Measurements from ENCODE around the gene CCHCR1. TPM values are rescaled to one million over a fixed set of nuclear protein-coding genes. Genes with fewer than 3 reads are reported as not detected.

Gene CCHCR1
- polyA plus RNA-seq, 1 donor (not counting 4 experiments of a cell fraction or from before 2014, with no cell fraction given), result 7.5 TPM

DNA sequence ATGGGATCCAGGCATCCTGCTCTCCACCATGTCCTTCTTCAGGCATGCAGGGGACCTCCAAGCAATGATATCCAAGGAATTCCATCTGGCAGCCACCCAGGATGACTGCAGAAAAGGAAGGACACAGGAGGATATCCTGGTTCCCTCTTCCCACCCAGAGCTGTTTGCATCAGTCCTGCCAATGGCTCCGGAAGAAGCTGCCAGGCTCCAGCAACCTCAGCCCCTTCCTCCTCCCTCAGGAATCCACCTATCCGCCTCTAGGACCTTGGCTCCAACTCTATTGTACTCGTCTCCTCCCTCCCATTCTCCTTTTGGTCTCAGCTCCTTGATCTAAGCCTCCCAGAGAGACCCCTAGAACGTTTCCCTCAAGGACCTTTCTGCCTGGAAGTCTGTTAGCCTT, 18.0 kb downstream of the CCHCR1 start:
- Histone ChIP-seq H3K4me3 (ENCODE audit: control insufficient read depth in 2 of 3, extremely low read depth in 1 of 3, insufficient read depth in 2 of 3, low read depth in 1 of 3, low read length in 3 of 3) (no peak overlapping the region), H2AFZ (ENCODE audit: control insufficient read depth, low read length) (no peak overlapping the region), H3K4me1 (ENCODE audit: control insufficient read depth, extremely low read depth, insufficient read depth, low read length) (peaks cover 10% of the 10 kb centered on the region), H3K4me2 (ENCODE audit: control insufficient read depth, extremely low read depth, insufficient read depth, low read depth, low read length) (no peak overlapping the region), H3K9me1 (ENCODE audit: control insufficient read depth, extremely low read depth, insufficient read depth, low read length) (no peaks in the 10 kb centered on the region), H3K9ac (ENCODE audit: control insufficient read depth, extremely low read depth, insufficient read depth, low read length) (no peak overlapping the region), H4K20me1 (ENCODE audit: control insufficient read depth, extremely low read depth, insufficient read depth, low read length) (no peaks in the 10 kb centered on the region), H3K27ac (ENCODE audit: control insufficient read depth, insufficient read depth, low read length) (no peak overlapping the region), H3K9me3 (ENCODE audit: control insufficient read depth, low read depth, low read length) (no peaks in the 10 kb centered on the region), H3K79me2 (ENCODE audit: control insufficient read depth, insufficient read depth, low read length) (no peaks in the 10 kb centered on the region), H3K36me3 (ENCODE audit: control insufficient read depth in 2 of 2, extremely low read depth in 1 of 2, insufficient read depth in 2 of 2, low read length in 2 of 2) (peaks cover under 1 to 3% of the 10 kb centered on the region in 2 experiments), H3K27me3 (ENCODE audit: control insufficient read depth, extremely low read depth, insufficient read depth, low read length) (no peaks in the 10 kb centered on the region)
- TF ChIP-seq, protein P1, sequence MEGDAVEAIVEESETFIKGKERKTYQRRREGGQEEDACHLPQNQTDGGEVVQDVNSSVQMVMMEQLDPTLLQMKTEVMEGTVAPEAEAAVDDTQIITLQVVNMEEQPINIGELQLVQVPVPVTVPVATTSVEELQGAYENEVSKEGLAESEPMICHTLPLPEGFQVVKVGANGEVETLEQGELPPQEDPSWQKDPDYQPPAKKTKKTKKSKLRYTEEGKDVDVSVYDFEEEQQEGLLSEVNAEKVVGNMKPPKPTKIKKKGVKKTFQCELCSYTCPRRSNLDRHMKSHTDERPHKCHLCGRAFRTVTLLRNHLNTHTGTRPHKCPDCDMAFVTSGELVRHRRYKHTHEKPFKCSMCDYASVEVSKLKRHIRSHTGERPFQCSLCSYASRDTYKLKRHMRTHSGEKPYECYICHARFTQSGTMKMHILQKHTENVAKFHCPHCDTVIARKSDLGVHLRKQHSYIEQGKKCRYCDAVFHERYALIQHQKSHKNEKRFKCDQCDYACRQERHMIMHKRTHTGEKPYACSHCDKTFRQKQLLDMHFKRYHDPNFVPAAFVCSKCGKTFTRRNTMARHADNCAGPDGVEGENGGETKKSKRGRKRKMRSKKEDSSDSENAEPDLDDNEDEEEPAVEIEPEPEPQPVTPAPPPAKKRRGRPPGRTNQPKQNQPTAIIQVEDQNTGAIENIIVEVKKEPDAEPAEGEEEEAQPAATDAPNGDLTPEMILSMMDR (optimal IDR thresholded peaks at IDR 0.05 in 1 of 3, IDR thresholded peaks at IDR 0.05 in 1 of 3, conservative IDR thresholded peaks at IDR 0.05 in 1 of 3; ENCODE audit: extremely low read depth in 1 of 3, insufficient read depth in 2 of 3, low read length in 3 of 3), result no peak
- TF ChIP-seq EZH2 (IDR thresholded peaks at IDR 0.05; ENCODE audit: low read length), result no peak
- dilution Hi-C loops (cut with MboI; ENCODE audit: extremely low pct_ligation_motif_present, low sequenced_read_pairs), result no loop called here
- no peak for DNase-seq (ENCODE audit: low read depth, low spot score)
- peak; percentile 44 for FAIRE-seq

DNA sequence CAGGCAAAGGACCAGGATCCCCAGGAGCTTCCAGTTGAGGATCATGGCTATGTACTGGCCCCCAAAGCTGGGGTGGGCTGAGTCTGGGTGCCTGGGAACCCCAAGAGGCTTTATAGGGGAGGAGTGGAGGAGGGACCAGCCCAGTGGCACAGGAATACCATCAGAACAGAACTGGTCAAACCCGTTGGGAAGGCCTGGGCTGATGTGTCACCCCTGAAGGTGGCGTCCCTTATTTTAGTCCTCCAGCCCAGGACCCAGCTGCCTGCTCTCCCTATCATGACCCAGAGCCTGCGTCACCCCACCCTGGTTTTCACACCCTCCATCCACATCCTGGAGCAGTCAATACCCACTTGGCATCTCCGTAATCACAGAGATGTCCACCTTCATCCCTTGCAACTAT, 18.6 kb downstream of the CCHCR1 start, which contains the start of gene PSORS1C2:
Gene PSORS1C2 (minus strand): TSS at position 85 of the 400 bp plus-strand sequence. CDS start 40 bp downstream, at position 45.
- Histone ChIP-seq H3K9ac (ENCODE audit: control insufficient read depth, extremely low read depth, insufficient read depth, low read length) (no peak within 1 kb of the TSS), H2AFZ (ENCODE audit: control insufficient read depth, low read length) (no peak within 1 kb of the TSS), H3K36me3 (ENCODE audit: control insufficient read depth in 2 of 2, extremely low read depth in 1 of 2, insufficient read depth in 2 of 2, low read length in 2 of 2) (peaks cover 0 to 3% of the 10 kb centered on the region in 2 experiments), H3K27me3 (ENCODE audit: control insufficient read depth, extremely low read depth, insufficient read depth, low read length) (no peaks in the 10 kb centered on the region), H4K20me1 (ENCODE audit: control insufficient read depth, extremely low read depth, insufficient read depth, low read length) (no peaks in the 10 kb centered on the region), H3K79me2 (ENCODE audit: control insufficient read depth, insufficient read depth, low read length) (no peaks in the 10 kb centered on the region), H3K4me1 (ENCODE audit: control insufficient read depth, extremely low read depth, insufficient read depth, low read length) (peaks cover 10% of the 10 kb centered on the region), H3K27ac (ENCODE audit: control insufficient read depth, insufficient read depth, low read length) (no peak within 1 kb of the TSS), H3K4me3 (ENCODE audit: control insufficient read depth in 2 of 3, extremely low read depth in 1 of 3, insufficient read depth in 2 of 3, low read depth in 1 of 3, low read length in 3 of 3) (no peak within 1 kb of the TSS), H3K4me2 (ENCODE audit: control insufficient read depth, extremely low read depth, insufficient read depth, low read depth, low read length) (peak within 1 kb of the TSS; percentile 84), H3K9me3 (ENCODE audit: control insufficient read depth, low read depth, low read length) (no peaks in the 10 kb centered on the region), H3K9me1 (ENCODE audit: control insufficient read depth, extremely low read depth, insufficient read depth, low read length) (no peaks in the 10 kb centered on the region)
- FAIRE-seq (no peak), DNase-seq (ENCODE audit: low read depth, low spot score) (no peak)
- dilution Hi-C loops (cut with MboI; ENCODE audit: extremely low pct_ligation_motif_present, low sequenced_read_pairs), result no loop called here
- TF ChIP-seq EZH2 (IDR thresholded peaks at IDR 0.05; ENCODE audit: low read length), result no peak
- TF ChIP-seq, protein P1 (optimal IDR thresholded peaks at IDR 0.05 in 1 of 3, IDR thresholded peaks at IDR 0.05 in 1 of 3, conservative IDR thresholded peaks at IDR 0.05 in 1 of 3; ENCODE audit: extremely low read depth in 1 of 3, insufficient read depth in 2 of 3, low read length in 3 of 3), result no peak

Measured in keratinocyte (primary cell).